Colonic mucosa (tissue), 4 donors: ENCODE results near the gene NUDT8. TPM values are rescaled to one million over a fixed set of nuclear protein-coding genes. Genes with fewer than 3 reads are reported as not detected.
"Not testable (repeated sequence)": the region's sequence is repeated elsewhere in the genome, so short reads cannot be mapped to it uniquely, and the experiment has no call there.

Source experiments
- DNase-seq: peaks from one replicate; pipeline ENCODE4 v3.0.0-alpha.2; 2020
- H3K27ac ChIP-seq: fragments of 200-600 bp; one replicate; pipeline ENCODE4 v1.8.0; 2021
- H3K27me3 ChIP-seq: fragments of 200-600 bp; one replicate; pipeline ENCODE4 v1.8.0; 2021
- H3K36me3 ChIP-seq: fragments of 200-600 bp; one replicate; pipeline ENCODE4 v1.8.0; 2021
- H3K4me1 ChIP-seq: fragments of 200-600 bp; one replicate; pipeline ENCODE4 v1.8.0; 2021; ENCODE audit warnings: mild to moderate bottlenecking
- H3K4me3 ChIP-seq: fragments of 200-600 bp; one replicate; pipeline ENCODE4 v1.8.0; 2021
- H3K9ac ChIP-seq, 2 donors: one replicate each; pipeline ENCODE4 v1.7.0; 2013; ENCODE audit warnings: control low read depth in 2 of 2, low read depth in 2 of 2, low read length in 2 of 2
- H3K9me3 ChIP-seq: fragments of 200-600 bp; one replicate; pipeline ENCODE4 v1.8.0; 2021
- CTCF ChIP-seq: fragments of 200-600 bp; IDR thresholded peaks from one replicate; pipeline ENCODE4 v1.8.0; 2022; ENCODE audit warnings: antibody characterized with exemption, mild to moderate bottlenecking
- intact Hi-C: fragments of 100-400 bp; cut with DNase I; formaldehyde crosslinking; loops from one replicate; pipeline ENCODE4 v1.14.1; 2022
- total RNA-seq, 2 donors: library from RNA; stranded (reverse); fragmentation: NEBNext Ultra II Directional in 1 of 2; extraction: Animal tissue kit (Norgen Biotek cat#: 25700) in 1 of 2; gene quantifications; one replicate each; pipeline ENCODE4 v1.2.1, GENCODE V29; 2021
- donor health status: healthy.
- donor health status: DM: no; HTN: no; CAD: no.
- donor health status: DM: no; HTN: no; CAD: no.

Gene NUDT8
- total RNA-seq, 2 donors from 2014 or later: 35.1 to 52.5 TPM

- Histone ChIP-seq H3K4me1 (peaks cover 11% of the 10 kb centered on the region), H3K4me3 (peak overlapping the region; percentile 100), H3K9me3 (no peaks in the 10 kb centered on the region), H3K36me3 (peaks cover 17% of the 10 kb centered on the region), H3K9ac (peak overlapping the region; percentile 53 to 97), H3K27me3 (no peaks in the 10 kb centered on the region), H3K27ac (peak overlapping the region; percentile 52)
- TF ChIP-seq CTCF: no peak
- DNase-seq: no peak
- intact Hi-C loops: no loop called here
Observed at GRCh38 chr11:67606093-67606491, 23.6 kb downstream of the NUDT8 start.

- Histone ChIP-seq H3K4me1 (peaks cover 11% of the 10 kb centered on the region), H3K9me3 (no peaks in the 10 kb centered on the region), H3K4me3 (no peak overlapping the region), H3K36me3 (peaks cover 12% of the 10 kb centered on the region), H3K9ac (no peak overlapping the region), H3K27me3 (no peaks in the 10 kb centered on the region), H3K27ac (no peak overlapping the region)
- TF ChIP-seq CTCF: no peak
- no peak for DNase-seq
- intact Hi-C loops: no loop called here
Observed at GRCh38 chr11:67605231-67606011, 24.3 kb downstream of the NUDT8 start.

- TF ChIP-seq CTCF: no peak
- Histone ChIP-seq H3K27ac (no peak overlapping the region), H3K9me3 (no peaks in the 10 kb centered on the region)
Observed at GRCh38 chr11:67604815-67605214, 24.9 kb downstream of the NUDT8 start.

GRCh38 chr11:67604119-67604518 is 25.6 kb downstream of the NUDT8 start:
- DNase-seq, intact Hi-C loops: not testable (repeated sequence)
- H3K4me1 ChIP-seq: peaks cover 11% of the 10 kb centered on the region

More at GRCh38 chr11:67604815-67605214, 24.9 kb downstream of the NUDT8 start:
- Histone ChIP-seq H3K27me3 (no peaks in the 10 kb centered on the region), H3K9ac (no peak overlapping the region), H3K4me1 (peaks cover 11% of the 10 kb centered on the region), H3K4me3 (no peak overlapping the region), H3K36me3 (peaks cover 9% of the 10 kb centered on the region)
- no peak for DNase-seq
- intact Hi-C loops: no loop called here

GRCh38 chr11:67601098-67601497 is 28.6 kb downstream of the NUDT8 start:
- no peak for DNase-seq
- Histone ChIP-seq H3K27ac (no peak overlapping the region), H3K4me3 (no peak overlapping the region), H3K36me3 (no peaks in the 10 kb centered on the region), H3K27me3 (no peaks in the 10 kb centered on the region), H3K9me3 (no peaks in the 10 kb centered on the region), H3K9ac (no peak overlapping the region), H3K4me1 (peaks cover 1% of the 10 kb centered on the region)
- TF ChIP-seq CTCF: no peak
- intact Hi-C loops: no loop called here

More at GRCh38 chr11:67604119-67604518, 25.6 kb downstream of the NUDT8 start:
- not testable (repeated sequence) for H3K27me3 ChIP-seq, H3K9me3 ChIP-seq, H3K27ac ChIP-seq, H3K36me3 ChIP-seq, H3K9ac ChIP-seq, H3K4me3 ChIP-seq

- Histone ChIP-seq H3K9ac (no peak overlapping the region), H3K27me3 (no peaks in the 10 kb centered on the region), H3K4me1 (no peaks in the 10 kb centered on the region), H3K4me3 (no peak overlapping the region), H3K36me3 (no peaks in the 10 kb centered on the region), H3K27ac (no peak overlapping the region), H3K9me3 (no peaks in the 10 kb centered on the region)
- intact Hi-C loops: no loop called here
- DNase-seq: no peak
- TF ChIP-seq CTCF: no peak
Observed at GRCh38 chr11:67600324-67601029, 29.3 kb downstream of the NUDT8 start.
